ENCODE data around the gene VSIR. TPM values are rescaled to one million over a fixed set of nuclear protein-coding genes. Genes with fewer than 3 reads are reported as not detected.

The VSIR gene
- total and polyA plus RNA-seq, 9 of the 15 experiments (the other 6 are each of a cell fraction or from before 2014, with no cell fraction given): 0.14 to 20.5 (median 9.3) TPM

GRCh38 chr10:71729161-71729636, 44.1 kb downstream of the VSIR start (continued):
- TF ChIP-seq NR0B1 (IDR thresholded peaks at IDR 0.05; ENCODE audit: partially characterized antibody): no peak
- no peak for TF ChIP-seq BHLHE40 (IDR thresholded peaks at IDR 0.05; ENCODE audit: low read length)
- no peak for TF ChIP-seq BDP1 (IDR thresholded peaks at IDR 0.05; ENCODE audit: insufficient read depth, insufficient read length)
- no peak for TF ChIP-seq EWSR1 (IDR thresholded peaks at IDR 0.05; ENCODE audit: borderline replicate concordance, low read depth, partially characterized antibody)
- no peak for TF ChIP-seq PHTF2 (CRISPR knock-in tag; IDR thresholded peaks at IDR 0.05)
- TF ChIP-seq ILK (tag; IDR thresholded peaks at IDR 0.05; ENCODE audit: borderline replicate concordance, low read depth): no peak
- no peak for TF ChIP-seq TSC22D4 (tag; IDR thresholded peaks at IDR 0.05)
- no peak for TF ChIP-seq TRIM28 (IDR thresholded peaks at IDR 0.05)
- no peak for TF ChIP-seq SP1 (CRISPR knock-in tag; IDR thresholded peaks at IDR 0.05)
- no peak for TF ChIP-seq ZNF436 (CRISPR knock-in tag; IDR thresholded peaks at IDR 0.05)
- TF ChIP-seq ARHGAP35 (IDR thresholded peaks at IDR 0.05; ENCODE audit: partially characterized antibody): no peak
- no peak for TF ChIP-seq CREBBP (IDR thresholded peaks at IDR 0.05; ENCODE audit: low read depth, low read length)
- no peak for TF ChIP-seq BRF1 (IDR thresholded peaks at IDR 0.05; ENCODE audit: borderline replicate concordance, extremely low read depth, insufficient read length)
- TF ChIP-seq HNRNPH1 (optimal IDR thresholded peaks at IDR 0.05; ENCODE audit: low read depth, low read length): no peak
- no peak for TF ChIP-seq ZNF124 (CRISPR knock-in tag; IDR thresholded peaks at IDR 0.05)
- TF ChIP-seq RFX5 (IDR thresholded peaks at IDR 0.05; ENCODE audit: low read depth, low read length): no peak
- no peak for TF ChIP-seq LEF1 (IDR thresholded peaks at IDR 0.05)
- TF ChIP-seq FOXO4 (CRISPR knock-in tag; IDR thresholded peaks at IDR 0.05): no peak
